Measurements from ENCODE around the gene FANCM.

DNA sequence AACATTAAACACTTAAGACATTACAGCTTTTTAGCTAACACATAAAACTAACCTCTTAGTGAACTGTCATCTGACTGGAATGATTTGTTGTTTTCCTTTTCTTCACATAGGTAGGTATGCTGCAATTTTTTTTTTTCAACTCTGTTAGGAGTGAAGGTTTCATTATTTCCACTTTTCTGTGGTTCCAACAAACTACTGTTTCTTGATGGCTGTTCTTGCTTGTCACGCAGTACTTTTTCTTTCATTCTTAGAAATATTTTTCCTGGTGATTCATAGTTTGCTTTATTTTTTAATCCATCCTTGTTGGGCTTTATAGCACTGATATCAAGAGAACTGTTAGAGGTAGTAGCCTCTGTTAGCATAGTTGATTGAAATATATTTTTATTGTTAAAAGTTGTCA is 111.0 kb downstream of the FANCM start:
- TF ChIP-seq ATF6 (CRISPR knock-in tag; IDR thresholded peaks at IDR 0.05) (no peak), POLR2A (conservative IDR thresholded peaks at IDR 0.05) (no peak), JUN (IDR thresholded peaks at IDR 0.05; ENCODE audit: borderline replicate concordance, low read depth, low read length) (no peak), JUN (CRISPR knock-in tag; IDR thresholded peaks at IDR 0.05; ENCODE audit: borderline replicate concordance) (no peak), MED1 (CRISPR knock-in tag; IDR thresholded peaks at IDR 0.05; ENCODE audit: borderline replicate concordance) (no peak), CBX8 (IDR thresholded peaks at IDR 0.05; ENCODE audit: borderline replicate concordance, extremely low read depth, low read depth, low read length, poor library complexity, severe bottlenecking) (no peak), HIVEP1 (CRISPR knock-in tag; IDR thresholded peaks at IDR 0.05) (no peak), MAFK (IDR thresholded peaks at IDR 0.05; ENCODE audit: low read length) (no peak), CSDE1 (IDR thresholded peaks at IDR 0.05) (no peak), CTCF (IDR thresholded peaks at IDR 0.05 in 2 of 3, conservative IDR thresholded peaks at IDR 0.05 in 1 of 3; ENCODE audit: insufficient read depth in 2 of 3, low read depth in 1 of 3, low read length in 3 of 3) (no peak), BCOR (IDR thresholded peaks at IDR 0.05) (no peak), TSHZ1 (CRISPR knock-in tag; IDR thresholded peaks at IDR 0.05) (no peak)
